Keratinocyte (primary cell): ENCODE measurements around the gene MAPKAPK3. TPM values are rescaled to one million over a fixed set of nuclear protein-coding genes. Genes with fewer than 3 reads are reported as not detected.

Experiments used
- DNase-seq: peaks from one replicate; pipeline ENCODE4 v3.0.0-alpha.2; 2011; ENCODE audit warnings: low read depth, missing footprints, low spot score
- FAIRE-seq: peaks from 2 replicates; lab custom pipeline; 2011; peaks lifted over from hg19 to GRCh38; lab: Jason Lieb, UNC
- H2AFZ ChIP-seq: 2 replicates; pipeline ENCODE4 v1.6.0; 2012; ENCODE audit warnings: low read length, control low read depth, inconsistent platforms; ENCODE audit not compliant: control insufficient read depth
- H3K27ac ChIP-seq: 2 replicates; pipeline ENCODE4 v1.5.1; 2011; ENCODE audit warnings: low read length; ENCODE audit not compliant: control insufficient read depth, insufficient read depth
- H3K27me3 ChIP-seq: 3 replicates; pipeline ENCODE4 v1.6.0; 2011; ENCODE audit warnings: low read length; ENCODE audit not compliant: control insufficient read depth, insufficient read depth; ENCODE audit errors: extremely low read depth
- H3K36me3 ChIP-seq, 2 experiments: 2 replicates in 1 of 2; 3 replicates in 1 of 2; pipeline ENCODE4 v1.5.1; 2011; ENCODE audit warnings: low read length in 2 of 2, mild to moderate bottlenecking in 1 of 2; ENCODE audit not compliant: control insufficient read depth in 2 of 2, insufficient read depth in 2 of 2; ENCODE audit errors: extremely low read depth in 1 of 2
- H3K4me1 ChIP-seq: 3 replicates; pipeline ENCODE4 v1.5.1; 2011; ENCODE audit warnings: low read length; ENCODE audit not compliant: control insufficient read depth, insufficient read depth; ENCODE audit errors: extremely low read depth
- H3K4me2 ChIP-seq: 3 replicates; pipeline ENCODE4 v1.6.0; 2011; ENCODE audit warnings: low read depth, low read length; ENCODE audit not compliant: control insufficient read depth, insufficient read depth; ENCODE audit errors: extremely low read depth
- H3K4me3 ChIP-seq, 3 experiments: fragments of 200-600 bp in 1 of 3; sonication (generic) in 1 of 3; 2 replicates in 2 of 3; 3 replicates in 1 of 3; pipeline ENCODE4 v1.5.1; 2011 to 2016; ENCODE audit warnings: low read length in 3 of 3, mild to moderate bottlenecking in 3 of 3, control low read depth in 2 of 3, inconsistent platforms in 1 of 3, low read depth in 1 of 3, mixed read lengths in 1 of 3, mixed run types in 1 of 3, moderate library complexity in 1 of 3; ENCODE audit not compliant: control insufficient read depth in 2 of 3, insufficient read depth in 2 of 3; ENCODE audit errors: extremely low read depth in 1 of 3
- H3K79me2 ChIP-seq: 2 replicates; pipeline ENCODE4 v1.6.0; 2012; ENCODE audit warnings: low read length; ENCODE audit not compliant: control insufficient read depth, insufficient read depth
- H3K9ac ChIP-seq: 3 replicates; pipeline ENCODE4 v1.6.0; 2011; ENCODE audit warnings: low read length; ENCODE audit not compliant: control insufficient read depth, insufficient read depth; ENCODE audit errors: extremely low read depth
- H3K9me1 ChIP-seq: 3 replicates; pipeline ENCODE4 v1.6.0; 2011; ENCODE audit warnings: low read length; ENCODE audit not compliant: control insufficient read depth, insufficient read depth; ENCODE audit errors: extremely low read depth
- H3K9me3 ChIP-seq: 2 replicates; pipeline ENCODE4 v1.5.1; 2012; ENCODE audit warnings: low read depth, low read length; ENCODE audit not compliant: control insufficient read depth
- H4K20me1 ChIP-seq: 3 replicates; pipeline ENCODE4 v1.6.0; 2011; ENCODE audit warnings: low read length; ENCODE audit not compliant: control insufficient read depth, insufficient read depth; ENCODE audit errors: extremely low read depth
- EZH2 ChIP-seq: IDR thresholded peaks from one replicate; pipeline ENCODE4 v1.6.1; 2012; ENCODE audit warnings: inconsistent platforms, mild to moderate bottlenecking, low read length, moderate library complexity
- dilution Hi-C: fragments of 300-500 bp; cut with MboI; formaldehyde crosslinking; loops from one replicate; pipeline ENCODE4 v1.7.0; 2020; ENCODE audit warnings: low sequenced_read_pairs; ENCODE audit not compliant: extremely low pct_ligation_motif_present
- polyA plus RNA-seq, 5 experiments: library from polyadenylated mRNA; depleted of rRNA in 3 of 5; stranded (reverse) in 3 of 5; stranded (forward) in 1 of 5; unstranded in 1 of 5; fragments of >200 nt; gene quantifications; 1 replicate in 1 of 5; 2 replicates in 3 of 5; 3 replicates in 1 of 5; pipeline versions ENCODE4 v1.2.1 to v1.2.3, GENCODE V29; 2011 to 2012; ENCODE audit warnings: missing spikeins in 2 of 5, low read depth in 1 of 5, low replicate concordance in 1 of 5
- TF ChIP-seq, protein P1 (sequence below), 3 experiments: IDR thresholded peaks in 1 of 3; conservative IDR thresholded peaks in 1 of 3; optimal IDR thresholded peaks in 1 of 3; 2 replicates in 2 of 3; 3 replicates in 1 of 3; pipeline versions ENCODE3 to v1.5.1; 2011; ENCODE audit warnings: low read length in 3 of 3, mild to moderate bottlenecking in 3 of 3, moderate library complexity in 2 of 3, control low read depth in 1 of 3, inconsistent platforms in 1 of 3; ENCODE audit not compliant: insufficient read depth in 2 of 3; ENCODE audit errors: extremely low read depth in 1 of 3

Gene MAPKAPK3
- polyA plus RNA-seq, 1 donor (not counting 4 experiments of a cell fraction or from before 2014, with no cell fraction given): 134 TPM

DNA sequence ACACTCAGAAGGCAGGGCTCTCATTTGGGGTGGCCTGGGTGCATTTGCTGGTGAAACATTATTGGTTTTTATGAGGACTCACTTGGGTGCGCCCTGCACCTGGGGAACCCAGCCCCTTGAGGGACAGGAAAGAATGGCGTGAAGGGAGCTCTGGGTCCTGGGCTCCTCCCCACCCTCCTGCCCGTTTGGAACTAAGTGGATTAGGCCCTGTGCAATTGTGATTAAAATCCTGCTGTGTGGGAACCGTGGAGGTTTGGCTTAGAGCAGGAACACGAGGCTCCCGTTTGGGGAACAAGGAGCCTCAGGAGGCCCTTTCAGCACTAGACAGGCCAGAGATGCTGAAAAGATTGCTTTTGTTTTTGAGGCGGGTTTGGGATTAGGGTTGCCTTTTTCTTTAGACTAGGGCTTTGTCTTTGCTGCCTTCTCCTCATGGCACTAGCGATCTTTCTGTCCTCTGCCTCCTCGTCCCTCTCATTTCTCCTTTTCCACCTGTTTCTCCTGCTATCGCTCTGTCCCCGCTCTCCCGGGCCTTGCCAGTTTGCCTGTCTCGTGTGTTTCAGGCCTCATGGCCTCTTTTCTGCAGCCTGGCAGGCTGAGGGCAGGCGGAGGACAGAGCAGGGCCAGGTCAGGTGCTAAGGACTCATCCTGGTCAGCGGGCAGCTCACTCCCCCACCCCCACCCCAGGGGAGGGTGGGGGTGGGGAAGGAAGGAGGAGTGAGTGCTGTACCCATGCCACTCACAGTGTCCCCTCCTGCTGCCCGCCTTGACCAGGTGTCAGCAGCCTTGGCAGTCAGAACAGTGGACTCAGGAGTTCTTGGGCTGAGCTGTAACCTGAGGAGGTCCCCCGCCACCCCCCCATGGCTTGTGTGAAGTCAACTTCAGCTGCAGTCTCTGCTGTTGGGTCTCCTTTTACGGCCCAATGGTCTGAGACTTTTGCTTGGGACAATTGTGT, 8.6 kb downstream of the MAPKAPK3 start:
- Histone ChIP-seq H3K27me3 (no peaks in the 10 kb centered on the region), H3K4me1 (peaks cover 86% of the 10 kb centered on the region), H3K36me3 (peaks cover 11 to 20% of the 10 kb centered on the region in 2 experiments), H3K9me1 (peaks cover 5% of the 10 kb centered on the region), H4K20me1 (no peaks in the 10 kb centered on the region), H3K4me2 (peak overlapping the region; percentile 61), H2AFZ (no peak overlapping the region), H3K79me2 (peaks cover 68% of the 10 kb centered on the region), H3K4me3 (no peak overlapping the region), H3K9ac (no peak overlapping the region), H3K27ac (peak overlapping the region; percentile 5), H3K9me3 (no peaks in the 10 kb centered on the region)
- dilution Hi-C loops: no loop called here
- TF ChIP-seq, protein P1, sequence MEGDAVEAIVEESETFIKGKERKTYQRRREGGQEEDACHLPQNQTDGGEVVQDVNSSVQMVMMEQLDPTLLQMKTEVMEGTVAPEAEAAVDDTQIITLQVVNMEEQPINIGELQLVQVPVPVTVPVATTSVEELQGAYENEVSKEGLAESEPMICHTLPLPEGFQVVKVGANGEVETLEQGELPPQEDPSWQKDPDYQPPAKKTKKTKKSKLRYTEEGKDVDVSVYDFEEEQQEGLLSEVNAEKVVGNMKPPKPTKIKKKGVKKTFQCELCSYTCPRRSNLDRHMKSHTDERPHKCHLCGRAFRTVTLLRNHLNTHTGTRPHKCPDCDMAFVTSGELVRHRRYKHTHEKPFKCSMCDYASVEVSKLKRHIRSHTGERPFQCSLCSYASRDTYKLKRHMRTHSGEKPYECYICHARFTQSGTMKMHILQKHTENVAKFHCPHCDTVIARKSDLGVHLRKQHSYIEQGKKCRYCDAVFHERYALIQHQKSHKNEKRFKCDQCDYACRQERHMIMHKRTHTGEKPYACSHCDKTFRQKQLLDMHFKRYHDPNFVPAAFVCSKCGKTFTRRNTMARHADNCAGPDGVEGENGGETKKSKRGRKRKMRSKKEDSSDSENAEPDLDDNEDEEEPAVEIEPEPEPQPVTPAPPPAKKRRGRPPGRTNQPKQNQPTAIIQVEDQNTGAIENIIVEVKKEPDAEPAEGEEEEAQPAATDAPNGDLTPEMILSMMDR (optimal IDR thresholded peaks at IDR 0.05 in 1 of 3, IDR thresholded peaks at IDR 0.05 in 1 of 3, conservative IDR thresholded peaks at IDR 0.05 in 1 of 3; ENCODE audit: extremely low read depth in 1 of 3, insufficient read depth in 2 of 3, low read length in 3 of 3): no peak
- TF ChIP-seq EZH2: no peak
- DNase-seq (no peak), FAIRE-seq (no peak)

DNA sequence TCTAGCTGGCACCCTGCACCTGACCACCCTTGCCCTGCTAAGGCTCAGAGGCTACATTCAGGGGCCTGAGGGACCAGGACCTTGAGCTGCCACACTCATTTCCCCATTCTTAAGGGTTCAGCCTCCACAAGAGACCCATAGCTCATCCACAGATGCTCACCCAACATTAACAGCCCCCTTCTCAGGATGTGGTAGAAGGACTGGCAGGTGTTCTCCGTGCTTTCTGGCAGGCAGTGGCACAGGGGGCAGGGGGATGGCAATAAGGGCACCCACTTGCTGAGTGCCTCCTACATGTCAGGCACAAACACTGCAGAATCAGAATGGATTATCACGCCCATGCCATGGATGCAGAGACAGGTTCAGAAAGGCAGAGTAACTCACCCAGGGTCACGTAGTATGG, 9.4 kb downstream of the MAPKAPK3 start:
- DNase-seq: no peak
- dilution Hi-C loops: no loop called here
- H3K9ac ChIP-seq: no peak overlapping the region
- H3K9me1 ChIP-seq: peaks cover 5% of the 10 kb centered on the region
- peak; percentile 74 for FAIRE-seq
- no peaks in the 10 kb centered on the region for H3K9me3 ChIP-seq
- no peak overlapping the region for H2AFZ ChIP-seq
- H3K79me2 ChIP-seq: peaks cover 72% of the 10 kb centered on the region
- H3K4me2 ChIP-seq: no peak overlapping the region
- peaks cover 86% of the 10 kb centered on the region for H3K4me1 ChIP-seq
- no peaks in the 10 kb centered on the region for H3K27me3 ChIP-seq
- H3K36me3 ChIP-seq: peaks cover 10 to 21% of the 10 kb centered on the region in 2 experiments
- H3K27ac ChIP-seq: no peak overlapping the region
- no peak overlapping the region for H3K4me3 ChIP-seq
- no peaks in the 10 kb centered on the region for H4K20me1 ChIP-seq
- TF ChIP-seq, protein P1 (optimal IDR thresholded peaks at IDR 0.05 in 1 of 3, IDR thresholded peaks at IDR 0.05 in 1 of 3, conservative IDR thresholded peaks at IDR 0.05 in 1 of 3; ENCODE audit: extremely low read depth in 1 of 3, insufficient read depth in 2 of 3, low read length in 3 of 3): no peak
- no peak for TF ChIP-seq EZH2
